Measurements from ENCODE around the gene VWA3A.

VWA3A gene

DNA sequence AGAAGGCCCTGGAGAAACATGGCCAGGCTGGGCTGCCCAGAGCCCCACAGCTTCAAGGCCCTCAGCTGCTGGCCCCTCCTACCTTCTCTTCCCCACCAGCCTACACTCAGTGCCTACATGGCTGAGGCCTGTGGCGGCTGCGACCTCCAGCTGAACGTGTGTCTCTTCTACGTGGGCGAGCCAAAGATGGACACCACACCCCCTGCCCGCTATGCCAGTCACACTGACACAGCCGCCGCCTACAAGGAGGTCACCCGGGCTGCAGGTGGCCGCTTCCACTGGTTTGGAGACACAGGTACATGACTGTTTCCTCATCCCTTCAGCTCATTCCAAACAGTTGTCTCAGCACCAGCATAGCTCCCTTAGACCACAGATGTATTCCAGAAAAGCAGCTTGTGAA, 40.5 kb downstream of the VWA3A start:
- no peaks in the 10 kb centered on the region for H3K9me2 ChIP-seq (replicated peaks; ENCODE audit: insufficient read depth, low read length)
- H3K79me2 ChIP-seq (ENCODE audit: low read length) = no peaks in the 10 kb centered on the region

DNA sequence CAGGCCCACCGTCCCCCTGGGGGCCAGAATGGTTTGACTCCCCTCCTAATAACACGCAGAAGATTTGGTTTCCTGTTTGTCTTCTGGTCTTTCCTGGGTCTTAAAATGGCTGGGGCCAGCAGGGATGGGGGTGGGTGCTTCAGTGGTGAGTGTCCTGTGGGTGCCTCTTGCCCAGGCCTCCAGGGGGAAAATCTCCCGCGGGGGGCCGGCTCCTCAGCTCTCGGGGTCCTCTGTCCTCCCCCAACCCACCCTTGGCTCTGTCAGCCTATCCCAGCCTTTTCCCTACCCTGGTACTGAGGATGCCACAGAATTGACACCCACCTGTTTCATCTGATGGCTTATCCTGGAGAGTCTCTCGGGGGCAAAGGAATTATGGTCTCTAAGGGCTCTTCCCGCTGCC, 46.1 kb downstream of the VWA3A start:
- no peaks in the 10 kb centered on the region for H3K79me2 ChIP-seq (ENCODE audit: low read length)
- no peak overlapping the region for H3K9ac ChIP-seq (ENCODE audit: low read length)
- H3K27me3 ChIP-seq (replicated peaks; ENCODE audit: insufficient read depth, low read length) = no peaks in the 10 kb centered on the region
- H3K27ac ChIP-seq (ENCODE audit: low read length) = no peak overlapping the region
- TF ChIP-seq EZH2 (optimal IDR thresholded peaks at IDR 0.05; ENCODE audit: low read depth, low read length) = no peak
- TF ChIP-seq, protein P1, sequence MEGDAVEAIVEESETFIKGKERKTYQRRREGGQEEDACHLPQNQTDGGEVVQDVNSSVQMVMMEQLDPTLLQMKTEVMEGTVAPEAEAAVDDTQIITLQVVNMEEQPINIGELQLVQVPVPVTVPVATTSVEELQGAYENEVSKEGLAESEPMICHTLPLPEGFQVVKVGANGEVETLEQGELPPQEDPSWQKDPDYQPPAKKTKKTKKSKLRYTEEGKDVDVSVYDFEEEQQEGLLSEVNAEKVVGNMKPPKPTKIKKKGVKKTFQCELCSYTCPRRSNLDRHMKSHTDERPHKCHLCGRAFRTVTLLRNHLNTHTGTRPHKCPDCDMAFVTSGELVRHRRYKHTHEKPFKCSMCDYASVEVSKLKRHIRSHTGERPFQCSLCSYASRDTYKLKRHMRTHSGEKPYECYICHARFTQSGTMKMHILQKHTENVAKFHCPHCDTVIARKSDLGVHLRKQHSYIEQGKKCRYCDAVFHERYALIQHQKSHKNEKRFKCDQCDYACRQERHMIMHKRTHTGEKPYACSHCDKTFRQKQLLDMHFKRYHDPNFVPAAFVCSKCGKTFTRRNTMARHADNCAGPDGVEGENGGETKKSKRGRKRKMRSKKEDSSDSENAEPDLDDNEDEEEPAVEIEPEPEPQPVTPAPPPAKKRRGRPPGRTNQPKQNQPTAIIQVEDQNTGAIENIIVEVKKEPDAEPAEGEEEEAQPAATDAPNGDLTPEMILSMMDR (IDR thresholded peaks at IDR 0.05; ENCODE audit: low read length) = no peak
- no peak for TF ChIP-seq EZH2phosphoT487 (IDR thresholded peaks at IDR 0.05; ENCODE audit: low read length)
- H3K9me2 ChIP-seq (replicated peaks; ENCODE audit: insufficient read depth, low read length) = no peaks in the 10 kb centered on the region
- no peaks in the 10 kb centered on the region for H3K9me3 ChIP-seq (replicated peaks; ENCODE audit: insufficient read depth, low read length)
- no peaks in the 10 kb centered on the region for H3K4me1 ChIP-seq (ENCODE audit: low read length)
- no peaks in the 10 kb centered on the region for H4K20me1 ChIP-seq (ENCODE audit: insufficient read depth, low read length)
- no peak for DNase-seq
- H2AFZ ChIP-seq (ENCODE audit: low read length) = no peak overlapping the region
- H3F3A ChIP-seq (ENCODE audit: insufficient read depth, low read length) = no peaks in the 10 kb centered on the region
- no peak overlapping the region for H3K4me2 ChIP-seq (ENCODE audit: low read depth, low read length)
- no peak overlapping the region for H3K4me3 ChIP-seq (ENCODE audit: low read length)
- no peaks in the 10 kb centered on the region for H3K36me3 ChIP-seq (replicated peaks; ENCODE audit: insufficient read depth, low read length)

More for the DNA sequence above, 40.5 kb downstream of the VWA3A start:
- H3F3A ChIP-seq (ENCODE audit: insufficient read depth, low read length) = no peaks in the 10 kb centered on the region
- no peak overlapping the region for H3K4me3 ChIP-seq (ENCODE audit: low read length)
- H3K9ac ChIP-seq (ENCODE audit: low read length) = no peak overlapping the region
- H3K27me3 ChIP-seq (replicated peaks; ENCODE audit: insufficient read depth, low read length) = no peaks in the 10 kb centered on the region
- H3K9me3 ChIP-seq (replicated peaks; ENCODE audit: insufficient read depth, low read length) = no peaks in the 10 kb centered on the region
- no peak overlapping the region for H2AFZ ChIP-seq (ENCODE audit: low read length)
- H4K20me1 ChIP-seq (ENCODE audit: insufficient read depth, low read length) = no peaks in the 10 kb centered on the region
- no peaks in the 10 kb centered on the region for H3K36me3 ChIP-seq (replicated peaks; ENCODE audit: insufficient read depth, low read length)
- no peaks in the 10 kb centered on the region for H3K4me1 ChIP-seq (ENCODE audit: low read length)
- no peak for TF ChIP-seq EZH2phosphoT487 (IDR thresholded peaks at IDR 0.05; ENCODE audit: low read length)
- TF ChIP-seq, protein P1 (IDR thresholded peaks at IDR 0.05; ENCODE audit: low read length) = no peak
- no peak for TF ChIP-seq EZH2 (optimal IDR thresholded peaks at IDR 0.05; ENCODE audit: low read depth, low read length)
- H3K27ac ChIP-seq (ENCODE audit: low read length) = no peak overlapping the region
- no peak overlapping the region for H3K4me2 ChIP-seq (ENCODE audit: low read depth, low read length)
- no peak for DNase-seq

DNA sequence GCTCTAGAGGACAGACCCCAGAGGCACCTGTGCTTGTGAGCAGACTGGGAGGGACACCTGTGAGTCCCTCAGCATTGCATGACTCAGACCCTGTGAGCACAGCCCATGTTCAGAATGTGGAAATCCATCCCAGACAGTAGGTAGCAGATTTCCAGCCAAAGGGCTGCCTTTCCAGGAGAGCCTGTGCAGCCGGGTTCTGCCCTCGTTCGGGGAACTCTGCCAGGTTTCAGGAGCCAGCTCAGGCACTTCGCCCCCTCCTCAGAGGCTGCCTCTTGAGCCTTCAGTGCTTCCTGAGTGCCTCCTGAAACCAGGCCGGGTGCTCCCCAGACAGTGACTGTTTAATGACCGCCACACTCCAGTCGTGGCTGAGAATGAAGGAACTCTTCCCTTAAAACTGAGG, 46.7 kb downstream of the VWA3A start:
- Histone ChIP-seq H3K4me3 (ENCODE audit: low read length) (no peak overlapping the region), H3F3A (ENCODE audit: insufficient read depth, low read length) (no peaks in the 10 kb centered on the region), H3K79me2 (ENCODE audit: low read length) (no peaks in the 10 kb centered on the region), H3K27me3 (replicated peaks; ENCODE audit: insufficient read depth, low read length) (no peaks in the 10 kb centered on the region), H3K36me3 (replicated peaks; ENCODE audit: insufficient read depth, low read length) (no peaks in the 10 kb centered on the region), H2AFZ (ENCODE audit: low read length) (no peak overlapping the region), H3K9ac (ENCODE audit: low read length) (no peak overlapping the region), H3K9me2 (replicated peaks; ENCODE audit: insufficient read depth, low read length) (no peaks in the 10 kb centered on the region), H4K20me1 (ENCODE audit: insufficient read depth, low read length) (no peaks in the 10 kb centered on the region), H3K9me3 (replicated peaks; ENCODE audit: insufficient read depth, low read length) (no peaks in the 10 kb centered on the region), H3K4me2 (ENCODE audit: low read depth, low read length) (no peak overlapping the region), H3K4me1 (ENCODE audit: low read length) (no peaks in the 10 kb centered on the region), H3K27ac (ENCODE audit: low read length) (no peak overlapping the region)
- DNase-seq = no peak
- TF ChIP-seq EZH2 (optimal IDR thresholded peaks at IDR 0.05; ENCODE audit: low read depth, low read length) (no peak), EZH2phosphoT487 (IDR thresholded peaks at IDR 0.05; ENCODE audit: low read length) (no peak)
- TF ChIP-seq, protein P1 (IDR thresholded peaks at IDR 0.05; ENCODE audit: low read length) = no peak

Data from MM.1S (cell line).